HepG2 (cell line): ENCODE results near the gene BARHL2. TPM values are rescaled to one million over a fixed set of nuclear protein-coding genes. Genes with fewer than 3 reads are reported as not detected.

Experiments
- CC2D1A ChIP-seq: sonication (generic); formaldehyde crosslinking; IDR thresholded peaks from 2 replicates; pipeline ENCODE4 v1.8.1; 2023; ENCODE audit warnings: mild to moderate bottlenecking, missing genetic modification reagents
- E2F1 ChIP-seq: sonication (generic); formaldehyde crosslinking; IDR thresholded peaks from 2 replicates; pipeline ENCODE4 v1.5.0; 2020; ENCODE audit warnings: missing genetic modification reagents
- GABPB1 ChIP-seq: IDR thresholded peaks from 2 replicates; pipeline ENCODE4 v1.6.1; 2016; ENCODE audit warnings: mild to moderate bottlenecking, missing genetic modification reagents, moderate library complexity, missing compliant biosample characterization
- GTF3A ChIP-seq: sonication (generic); formaldehyde crosslinking; conservative IDR thresholded peaks from 2 replicates; pipeline ENCODE4 v1.4.0; 2020; ENCODE audit warnings: mild to moderate bottlenecking, missing genetic modification reagents
- HMG20B ChIP-seq: conservative IDR thresholded peaks from 2 replicates; pipeline ENCODE4 v1.6.1; 2016; ENCODE audit warnings: missing genetic modification reagents, missing compliant biosample characterization
- KAT2B ChIP-seq: fragments of 150-350 bp; IDR thresholded peaks from 2 replicates; pipeline ENCODE4 v1.6.1; 2014; ENCODE audit warnings: low read depth, low read length, borderline replicate concordance
- MIER2 ChIP-seq: IDR thresholded peaks from 2 replicates; pipeline ENCODE4 v1.6.1; 2016; ENCODE audit warnings: missing biosample characterization, missing genetic modification reagents
- NFIB ChIP-seq: sonication (generic); formaldehyde crosslinking; IDR thresholded peaks from 2 replicates; pipeline ENCODE4 v1.9.0; 2021; ENCODE audit warnings: missing genetic modification reagents, mild to moderate bottlenecking, borderline replicate concordance
- PRDM15 ChIP-seq: sonication (generic); formaldehyde crosslinking; IDR thresholded peaks from 2 replicates; pipeline ENCODE4 v1.4.0; 2020; ENCODE audit warnings: missing genetic modification reagents
- SALL1 ChIP-seq: sonication (generic); formaldehyde crosslinking; IDR thresholded peaks from 2 replicates; pipeline ENCODE4 v1.8.0; 2022; ENCODE audit warnings: mild to moderate bottlenecking, missing genetic modification reagents
- SALL2 ChIP-seq: sonication (generic); formaldehyde crosslinking; IDR thresholded peaks from 2 replicates; pipeline ENCODE4 v1.8.1; 2023; ENCODE audit warnings: mild to moderate bottlenecking, missing genetic modification reagents, inconsistent platforms
- SOX13 ChIP-seq, 3 experiments: fragments of 450-650 bp in 1 of 3; sonication (generic) in 1 of 3; formaldehyde crosslinking in 1 of 3; IDR thresholded peaks in 2 of 3; conservative IDR thresholded peaks in 1 of 3; 2 replicates each; pipeline versions ENCODE4 v1.5.0 to v1.6.1; 2016 to 2020; ENCODE audit warnings: antibody characterized with exemption in 1 of 3, mild to moderate bottlenecking in 1 of 3, missing compliant biosample characterization in 1 of 3, missing genetic modification reagents in 1 of 3, moderate library complexity in 1 of 3
- ZFP90 ChIP-seq: sonication (generic); formaldehyde crosslinking; IDR thresholded peaks from 2 replicates; pipeline ENCODE4 v1.8.0; 2022; ENCODE audit warnings: missing genetic modification reagents, mild to moderate bottlenecking, inconsistent platforms, borderline replicate concordance
- ZNF232 ChIP-seq: sonication (generic); formaldehyde crosslinking; IDR thresholded peaks from 2 replicates; pipeline ENCODE4 v1.4.0; 2020; ENCODE audit warnings: missing genetic modification reagents, borderline replicate concordance
- ZNF264 ChIP-seq: sonication (generic); formaldehyde crosslinking; IDR thresholded peaks from 2 replicates; pipeline ENCODE4 v1.4.0; 2020; ENCODE audit warnings: missing genetic modification reagents
- ZNF317 ChIP-seq: sonication (generic); formaldehyde crosslinking; IDR thresholded peaks from 2 replicates; pipeline ENCODE4 v1.5.0; 2020; ENCODE audit warnings: mild to moderate bottlenecking, missing genetic modification reagents
- ZNF335 ChIP-seq: sonication (generic); formaldehyde crosslinking; IDR thresholded peaks from 2 replicates; pipeline ENCODE4 v1.4.0; 2020; ENCODE audit warnings: missing genetic modification reagents
- ZNF441 ChIP-seq: sonication (generic); formaldehyde crosslinking; IDR thresholded peaks from 2 replicates; pipeline ENCODE4 v1.7.0; 2021; ENCODE audit warnings: missing genetic modification reagents, borderline replicate concordance
- ZNF501 ChIP-seq: sonication (generic); formaldehyde crosslinking; IDR thresholded peaks from 2 replicates; pipeline ENCODE4 v1.5.1; 2020; ENCODE audit warnings: mild to moderate bottlenecking, moderate library complexity, missing genetic modification reagents
- ZNF572 ChIP-seq: sonication (generic); formaldehyde crosslinking; IDR thresholded peaks from 2 replicates; pipeline ENCODE4 v1.5.1; 2020; ENCODE audit warnings: mild to moderate bottlenecking, missing genetic modification reagents
- ZNF687 ChIP-seq: sonication (generic); formaldehyde crosslinking; IDR thresholded peaks from 2 replicates; pipeline ENCODE4 v1.5.1; 2020; ENCODE audit warnings: mild to moderate bottlenecking, missing genetic modification reagents, moderate library complexity
- ZNF788 ChIP-seq: sonication (generic); formaldehyde crosslinking; IDR thresholded peaks from 2 replicates; pipeline ENCODE4 v1.5.0; 2020; ENCODE audit warnings: mild to moderate bottlenecking, missing genetic modification reagents, borderline replicate concordance
- polyA plus RNA-seq, 8 experiments: library from polyadenylated mRNA; depleted of rRNA in 3 of 8; stranded (reverse) in 7 of 8; unstranded in 1 of 8; fragments of >200 nt; fragmentation: Illumina TruSeq in 4 of 8; extraction: Trizol in 4 of 8; gene quantifications; 2 replicates each; pipeline versions ENCODE4 v1.2.1 to v1.2.3, GENCODE V29; 2011 to 2016; ENCODE audit warnings: low read depth in 4 of 8, missing spikeins in 1 of 8, mixed read lengths in 1 of 8; ENCODE audit not compliant: insufficient read depth in 1 of 8
- total RNA-seq, 5 experiments: library from RNA; depleted of rRNA; stranded (reverse); fragments of >200 nt; fragmentation: Illumina TruSeq; extraction: Trizol; gene quantifications; 2 replicates each; pipeline ENCODE4 v1.2.3, GENCODE V29; 2016; ENCODE audit warnings: low read depth in 1 of 5

Gene BARHL2
- total and polyA plus RNA-seq, 2 of the 13 experiments (the other 11 are each of a cell fraction or from before 2014, with no cell fraction given) = not detected

- no peak for TF ChIP-seq ZNF317 (CRISPR knock-in tag)
- peak; percentile 23 for TF ChIP-seq ZNF687 (CRISPR knock-in tag)
- 0 out of 2 replicates have a peak, but pooled peaks have one; percentile 22 for TF ChIP-seq SALL2 (CRISPR knock-in tag)
- TF ChIP-seq ZFP90 (CRISPR knock-in tag) = 0 out of 2 replicates have a peak, but pooled peaks have one; percentile 30
- TF ChIP-seq MIER2 (CRISPR knock-in tag) = peak; percentile 97
- 0 out of 2 replicates have a peak, but pooled peaks have one; percentile 26 for TF ChIP-seq ZNF501
- TF ChIP-seq GABPB1 = peak; percentile 36; the same call in 1 of the 2 replicates
- no peak for TF ChIP-seq CC2D1A (CRISPR knock-in tag)
- peak; percentile 81; the same call in 1 of the 2 replicates for TF ChIP-seq ZNF232 (CRISPR knock-in tag)
- 0 out of 2 replicates have a peak, but pooled peaks have one; percentile 29 for TF ChIP-seq E2F1
- TF ChIP-seq ZNF788 (CRISPR knock-in tag) = 0 out of 2 replicates have a peak, but pooled peaks have one; percentile 11
- TF ChIP-seq NFIB (CRISPR knock-in tag) = no peak
- no peak for TF ChIP-seq GTF3A (CRISPR knock-in tag)
- TF ChIP-seq ZNF572 (CRISPR knock-in tag) = no peak
- peak; percentile 71 for TF ChIP-seq ZNF441 (CRISPR knock-in tag)
- no peak for TF ChIP-seq ZNF335 (CRISPR knock-in tag)
- TF ChIP-seq KAT2B = no peak
- TF ChIP-seq ZNF264 (CRISPR knock-in tag) = 0 out of 2 replicates have a peak, but pooled peaks have one; percentile 37
- TF ChIP-seq SALL1 = peak; percentile 48; the same call in 1 of the 2 replicates
- TF ChIP-seq PRDM15 (CRISPR knock-in tag) = no peak
- TF ChIP-seq HMG20B (CRISPR knock-in tag) = no peak
- no peak for TF ChIP-seq SOX13 (IDR thresholded peaks at IDR 0.05)
- TF ChIP-seq SOX13 (CRISPR knock-in tag; conservative IDR thresholded peaks at IDR 0.05 in 1 of 2, IDR thresholded peaks at IDR 0.05 in 1 of 2) = no peak
Measured at GRCh38 chr1:90707363-90707710, 9.8 kb downstream of the BARHL2 start (continued).
